ENCODE results near the gene TBRG4.

DNA sequence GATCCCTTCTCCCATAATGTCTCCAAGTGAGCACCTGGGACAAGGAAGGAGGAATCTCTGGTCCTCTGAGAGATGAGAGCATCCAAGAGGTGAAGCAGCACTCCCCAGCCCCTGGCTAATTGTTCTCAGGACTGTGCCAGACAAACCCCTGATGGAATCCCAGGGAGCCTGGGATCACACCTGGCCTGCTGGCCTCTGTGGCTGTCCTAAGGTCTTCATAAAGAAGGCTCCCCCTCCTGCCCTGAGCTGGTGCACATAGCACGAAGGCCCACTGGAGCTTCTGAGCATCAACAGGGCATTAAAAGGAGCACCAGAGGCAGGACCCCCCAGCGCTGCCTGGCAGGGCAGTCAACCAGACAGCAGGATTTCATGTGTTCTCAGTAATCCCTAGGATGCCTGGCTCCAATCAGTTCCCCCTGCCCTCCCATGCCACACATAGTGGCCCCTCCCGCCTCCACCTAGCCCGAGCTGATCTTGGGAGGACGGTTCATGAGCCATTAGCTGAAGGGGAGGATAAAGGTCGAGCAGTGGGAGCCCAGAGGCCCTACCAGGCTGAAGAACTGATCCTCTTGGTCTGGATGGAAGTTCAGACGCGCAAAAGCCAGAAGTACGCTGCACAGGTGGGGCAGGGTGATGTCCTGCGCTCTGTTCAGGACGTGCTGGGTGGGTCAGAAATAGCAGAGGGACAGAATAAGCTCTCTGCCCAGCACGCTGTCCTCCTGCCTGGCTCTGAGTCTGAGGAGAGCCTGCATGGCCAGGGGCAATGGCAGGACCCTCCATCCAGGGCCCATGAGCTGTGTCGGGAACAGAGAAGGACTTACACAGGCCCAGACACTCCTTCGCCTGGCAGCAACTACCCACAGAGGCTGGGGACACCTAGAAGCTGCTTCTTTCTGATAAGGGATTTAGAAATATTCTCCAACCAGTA, 8.4 kb downstream of the TBRG4 start:
- TF ChIP-seq, protein P1, sequence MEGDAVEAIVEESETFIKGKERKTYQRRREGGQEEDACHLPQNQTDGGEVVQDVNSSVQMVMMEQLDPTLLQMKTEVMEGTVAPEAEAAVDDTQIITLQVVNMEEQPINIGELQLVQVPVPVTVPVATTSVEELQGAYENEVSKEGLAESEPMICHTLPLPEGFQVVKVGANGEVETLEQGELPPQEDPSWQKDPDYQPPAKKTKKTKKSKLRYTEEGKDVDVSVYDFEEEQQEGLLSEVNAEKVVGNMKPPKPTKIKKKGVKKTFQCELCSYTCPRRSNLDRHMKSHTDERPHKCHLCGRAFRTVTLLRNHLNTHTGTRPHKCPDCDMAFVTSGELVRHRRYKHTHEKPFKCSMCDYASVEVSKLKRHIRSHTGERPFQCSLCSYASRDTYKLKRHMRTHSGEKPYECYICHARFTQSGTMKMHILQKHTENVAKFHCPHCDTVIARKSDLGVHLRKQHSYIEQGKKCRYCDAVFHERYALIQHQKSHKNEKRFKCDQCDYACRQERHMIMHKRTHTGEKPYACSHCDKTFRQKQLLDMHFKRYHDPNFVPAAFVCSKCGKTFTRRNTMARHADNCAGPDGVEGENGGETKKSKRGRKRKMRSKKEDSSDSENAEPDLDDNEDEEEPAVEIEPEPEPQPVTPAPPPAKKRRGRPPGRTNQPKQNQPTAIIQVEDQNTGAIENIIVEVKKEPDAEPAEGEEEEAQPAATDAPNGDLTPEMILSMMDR (conservative IDR thresholded peaks at IDR 0.05), result no peak
- no peak for TF ChIP-seq ZFX (IDR thresholded peaks at IDR 0.05)
